Endothelial cell of umbilical vein (primary cell): ENCODE data around the gene RNMT.

ENCODE experiments used
- CTCF ChIP-seq, 2 donors: IDR thresholded peaks; 1 replicate in 1 of 2; 2 replicates in 1 of 2; pipeline ENCODE4 v1.5.1; 2011; ENCODE audit warnings: low read length in 2 of 2, mild to moderate bottlenecking in 2 of 2, moderate library complexity in 2 of 2, control low read depth in 1 of 2, inconsistent platforms in 1 of 2, low read depth in 1 of 2; ENCODE audit not compliant: insufficient read depth in 1 of 2; ENCODE audit errors: extremely low read depth in 1 of 2
- EZH2 ChIP-seq: IDR thresholded peaks from 2 replicates; pipeline ENCODE4 v1.6.1; 2012; ENCODE audit warnings: borderline replicate concordance, low read depth, mild to moderate bottlenecking, moderate library complexity, low read length, inconsistent platforms; ENCODE audit not compliant: severe bottlenecking
- FOS ChIP-seq: IDR thresholded peaks from 2 replicates; pipeline ENCODE4 v1.6.1; 2011; ENCODE audit warnings: mild to moderate bottlenecking, low read length, moderate library complexity, borderline replicate concordance; ENCODE audit not compliant: insufficient read depth
- POLR2A ChIP-seq: IDR thresholded peaks from 2 replicates; pipeline ENCODE4 v1.6.1; 2012; ENCODE audit warnings: low read depth, mild to moderate bottlenecking, control low read depth, low read length
- POLR2AphosphoS5 ChIP-seq: IDR thresholded peaks from 2 replicates; pipeline ENCODE4 v1.6.1; 2012; ENCODE audit warnings: low read depth, mild to moderate bottlenecking, control low read depth, low read length, moderate library complexity; ENCODE audit not compliant: insufficient read depth

- TF ChIP-seq FOS (no peak), CTCF (IDR thresholded peaks at IDR 0.05; ENCODE audit: extremely low read depth in 1 of 2, insufficient read depth in 1 of 2, low read depth in 1 of 2, low read length in 2 of 2) (no peak), EZH2 (no peak), POLR2AphosphoS5 (no peak), POLR2A (no peak)
Measured at GRCh38 chr18:13809043-13809430, 82.6 kb downstream of the RNMT start.
